PC-3 (cell line): ENCODE data around the gene CEACAM21.

Source experiments
- CTCF ChIP-seq: fragments of 300-600 bp; sonication (generic); conservative IDR thresholded peaks from 2 replicates; pipeline ENCODE4 v1.5.1; 2017; ENCODE audit warnings: antibody characterized with exemption, low read depth, mild to moderate bottlenecking, low read length
- EZH2 ChIP-seq: fragments of 300-600 bp; sonication (generic); IDR thresholded peaks from one replicate; pipeline ENCODE4 v1.6.1; 2017; ENCODE audit warnings: antibody characterized with exemption, mild to moderate bottlenecking, low read length; ENCODE audit not compliant: unreplicated experiment

GRCh38 chr19:41626877-41627276, 50.9 kb downstream of the CEACAM21 start, which contains the start of gene CEACAM4:
- TF ChIP-seq EZH2 (no peak), CTCF (no peak)
